IPS DF 4.7 (cell line): ENCODE measurements around the gene DOCK8.

Experiments
- DNase-seq: peaks from one replicate; pipeline ENCODE4 v3.0.0-alpha.2; 2013; ENCODE audit warnings: low spot score; ENCODE audit errors: extremely low read depth

Gene DOCK8

GRCh38 chr9:489198-490197, 274.8 kb downstream of the DOCK8 start:
- no peak for DNase-seq

- DNase-seq = no peak
Measured at GRCh38 chr9:494764-495163, 280.1 kb downstream of the DOCK8 start.

DNA sequence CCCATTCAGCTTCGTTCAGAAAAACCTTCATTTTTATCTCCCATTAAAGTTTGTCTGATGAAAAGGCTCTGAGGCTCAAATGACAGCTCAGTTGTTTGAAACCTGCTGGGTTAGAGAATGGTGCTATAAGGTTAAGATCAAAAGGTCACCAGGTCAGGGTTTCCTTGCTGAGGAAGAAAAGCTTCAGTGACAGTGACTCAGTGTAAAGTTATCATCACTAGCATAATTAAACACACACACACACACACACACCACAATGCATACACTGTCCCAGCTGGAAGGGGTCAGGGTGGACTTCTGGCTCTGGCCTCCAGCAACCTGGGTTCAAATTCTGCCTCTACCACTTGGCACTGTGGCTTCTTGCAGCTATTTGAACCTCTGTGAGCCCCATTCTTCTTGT, 281.1 kb downstream of the DOCK8 start:
- no peak for DNase-seq

GRCh38 chr9:503326-503725, 288.7 kb downstream of the DOCK8 start:
- DNase-seq = no peak

GRCh38 chr9:503881-504852, 289.5 kb downstream of the DOCK8 start, which contains the start of gene KANK1:
KANK1 (plus strand) TSS chr9:504695.
- DNase-seq = no peak

DNA sequence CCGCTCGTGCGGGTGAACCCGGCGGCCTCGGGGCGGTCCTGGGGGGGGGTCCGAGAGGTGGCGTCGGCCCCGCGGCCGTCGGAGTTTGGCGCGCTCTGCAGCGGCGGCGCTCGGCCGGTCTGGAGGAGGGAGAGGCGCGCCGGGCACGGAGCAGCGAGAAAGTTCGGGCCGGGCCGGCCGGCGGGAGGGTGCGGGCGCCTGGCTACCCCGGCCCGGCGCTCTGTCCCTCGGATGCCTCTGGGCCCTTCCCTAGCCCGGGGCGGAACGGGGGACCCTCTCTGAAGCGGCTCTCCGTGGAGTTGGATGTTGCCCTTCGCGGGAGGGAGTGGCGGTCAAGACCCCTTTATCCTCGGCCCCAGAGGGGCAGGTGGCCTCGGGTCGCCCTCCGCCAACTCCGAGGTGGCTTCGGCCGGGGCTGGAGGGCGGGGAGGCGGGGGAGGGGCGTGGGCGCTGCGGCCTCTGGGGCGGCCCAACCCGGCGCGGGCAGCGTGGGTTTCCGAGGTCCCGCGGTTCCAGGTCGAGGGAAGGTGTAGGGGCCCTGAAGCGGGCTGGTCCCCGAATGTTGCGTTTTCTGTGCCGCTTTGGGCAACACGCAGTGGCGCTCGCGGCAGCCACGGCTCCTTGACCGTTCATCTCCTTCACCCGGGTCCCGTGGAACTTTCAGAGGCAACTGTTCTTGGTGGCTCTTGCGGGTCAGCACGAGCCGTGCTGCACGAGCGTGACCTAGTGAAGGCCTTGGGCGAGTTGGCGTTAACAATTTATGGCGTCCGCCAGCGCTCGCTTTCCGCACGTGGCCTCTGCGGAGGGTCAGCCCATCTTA, 290.5 kb downstream of the DOCK8 start:
- no peak for DNase-seq

DNA sequence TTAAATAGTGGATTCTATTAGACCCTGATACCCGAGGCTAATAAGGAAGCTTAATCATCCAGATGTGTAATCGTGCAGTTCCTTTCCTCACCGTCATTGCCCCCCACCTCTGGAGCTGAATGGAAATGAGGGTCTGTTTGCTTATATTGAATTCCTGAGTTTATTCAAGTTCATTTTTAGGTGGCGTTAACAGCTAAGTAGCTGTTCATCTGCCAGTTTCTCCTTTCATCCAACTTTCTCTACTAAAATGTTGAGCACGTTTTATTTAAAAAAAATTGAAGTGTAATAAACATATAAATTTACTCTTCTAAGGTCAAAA, 291.0 kb downstream of the DOCK8 start:
- no peak for DNase-seq

DNA sequence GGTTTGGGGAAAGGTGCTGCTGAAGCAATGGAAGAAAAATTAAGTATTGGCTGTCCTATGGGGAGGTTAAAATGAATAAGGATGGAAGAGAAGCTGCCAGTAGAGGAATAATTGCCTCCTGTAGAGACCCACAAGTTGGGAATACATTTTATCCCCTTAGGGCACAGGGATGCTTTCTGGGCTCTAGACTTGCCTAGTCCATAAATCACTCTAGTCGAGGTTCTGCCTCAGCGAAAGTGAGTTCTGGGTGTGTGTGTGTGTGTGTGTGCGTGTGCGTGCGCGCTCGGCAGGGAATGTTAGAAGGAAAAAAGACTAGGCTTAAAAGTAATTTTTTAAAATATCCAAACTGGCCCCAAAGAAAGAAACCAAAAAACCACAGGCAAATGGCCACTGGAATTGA, 291.6 kb downstream of the DOCK8 start:
- no peak for DNase-seq

GRCh38 chr9:511861-512260, 297.2 kb downstream of the DOCK8 start:
- no peak for DNase-seq

DNA sequence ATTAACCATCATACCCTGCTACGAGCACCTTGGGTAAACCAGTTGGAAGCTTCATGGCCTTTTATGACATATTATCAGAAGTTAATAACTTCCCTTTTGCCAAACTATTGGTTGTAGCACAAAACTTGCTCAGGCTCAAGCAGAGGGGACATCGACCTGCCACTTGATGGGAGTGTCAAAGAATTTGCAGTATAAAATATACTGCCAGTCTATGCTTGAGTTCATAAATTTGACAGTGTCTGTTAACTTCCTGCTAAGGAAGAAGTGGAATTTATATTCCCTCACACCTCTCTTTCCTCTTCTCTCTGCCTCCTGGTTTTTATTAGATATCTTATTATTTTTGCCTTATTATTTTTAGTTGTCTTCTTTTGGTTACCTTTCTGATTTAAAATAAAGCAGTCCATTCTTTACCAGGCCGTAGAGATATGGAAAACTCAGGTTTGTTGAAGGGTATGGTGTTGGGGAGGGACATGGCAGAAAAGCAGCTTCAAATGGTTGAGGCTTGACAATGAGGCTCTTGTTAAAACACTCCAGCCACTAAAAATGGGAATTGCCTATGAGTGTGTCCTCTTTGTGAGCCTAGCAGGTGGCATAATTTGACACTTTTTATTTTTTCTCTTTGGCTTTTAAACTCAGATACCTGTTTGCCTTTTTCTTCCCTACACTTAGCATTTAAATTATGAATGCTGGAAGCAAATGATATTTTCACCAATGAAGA, 298.0 kb downstream of the DOCK8 start:
- no peak for DNase-seq
